ENCODE measurements around the gene MAP9.
"Not testable (repeated sequence)": the region's sequence is repeated elsewhere in the genome, so short reads cannot be mapped to it uniquely, and the experiment has no call there.

Gene MAP9

DNA sequence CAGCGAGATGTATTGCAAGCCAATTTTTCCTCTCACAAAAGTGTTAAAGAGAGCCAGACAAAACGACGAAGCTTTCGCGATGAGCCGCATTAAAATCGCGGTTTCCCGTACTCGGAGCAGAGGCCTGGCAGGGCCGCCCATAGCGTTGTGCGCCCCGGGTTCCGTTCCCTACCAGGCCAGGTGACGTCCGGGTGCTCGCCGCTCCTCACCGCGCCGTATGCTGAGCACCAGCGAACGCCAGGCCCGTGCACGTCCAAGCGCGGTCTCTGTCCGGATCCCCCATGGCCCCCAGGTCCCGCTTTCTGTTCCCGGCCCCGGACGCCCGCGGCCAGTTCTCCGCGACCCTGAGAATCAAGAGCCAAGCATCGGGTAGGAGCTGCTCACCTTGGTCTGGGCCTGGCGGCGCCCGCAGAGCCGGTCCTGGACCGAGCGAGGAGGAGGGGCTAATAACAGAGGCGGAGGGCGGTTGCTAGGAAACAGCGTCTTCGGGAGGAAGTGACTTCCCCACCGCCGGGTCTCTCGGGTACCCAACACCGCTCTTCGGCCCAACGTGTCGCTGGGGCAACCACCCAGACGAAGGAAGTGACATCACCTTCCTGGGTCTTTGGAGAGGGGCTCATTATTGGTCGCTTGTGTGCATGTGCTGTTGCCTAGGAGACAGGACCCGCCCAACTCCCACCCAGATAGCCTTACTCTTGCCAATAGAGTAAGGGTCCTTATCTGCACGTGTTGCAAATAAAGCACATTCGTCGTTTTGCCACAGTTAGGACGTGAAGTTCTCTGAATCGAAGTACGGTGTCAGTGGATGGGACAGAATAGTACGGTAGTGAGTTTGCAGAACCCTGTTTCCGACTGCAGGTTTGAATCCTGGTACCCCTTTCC is at the start of gene MAP9:
TSS of gene MAP9 (minus strand) at position 579 of the 882 bp plus-strand sequence. CDS start 1,115 bp downstream, outside the sequence.
- peak; percentile 87 for DNase-seq (ENCODE audit: low spot score)

DNA sequence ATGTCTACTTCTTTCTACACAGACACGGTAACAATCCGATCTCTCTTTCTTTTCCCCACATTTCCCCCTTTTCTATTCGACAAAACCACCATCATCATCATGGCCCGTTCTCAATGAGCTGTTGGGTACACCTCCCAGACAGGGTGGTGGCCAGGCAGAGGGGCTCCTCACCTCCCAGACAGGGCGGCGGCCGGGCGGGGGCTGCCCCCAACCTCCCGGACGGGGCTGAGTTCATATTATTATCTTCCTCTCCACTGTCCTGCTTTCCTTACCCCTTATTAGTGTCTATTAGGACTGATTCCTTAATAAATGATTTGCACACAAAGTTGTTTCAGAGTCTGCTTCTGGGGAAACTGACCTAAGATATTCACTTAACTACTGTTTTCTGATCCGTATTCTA is 48.0 kb upstream of the MAP9 start:
- not testable (repeated sequence) for DNase-seq (ENCODE audit: low spot score)

DNA sequence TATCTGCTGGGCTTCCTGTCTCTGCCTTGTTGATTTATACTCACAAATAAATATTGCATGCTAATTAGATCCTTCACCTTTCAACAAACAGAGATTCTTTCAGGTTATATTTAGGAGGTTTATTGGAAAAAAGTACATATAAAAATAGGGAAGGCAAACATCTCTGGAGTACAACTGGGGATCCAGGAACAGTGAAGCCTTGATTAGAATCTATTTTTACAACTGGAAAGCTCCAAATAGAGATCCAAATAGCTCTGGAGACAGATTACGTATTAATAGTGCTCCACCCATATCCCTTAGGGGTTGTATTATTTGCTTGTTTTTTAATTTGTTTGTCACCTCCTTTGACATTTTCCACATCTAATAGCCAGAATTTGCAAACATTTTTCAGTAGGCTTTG is 46.9 kb upstream of the MAP9 start:
- DNase-seq (ENCODE audit: low spot score): no peak

DNA sequence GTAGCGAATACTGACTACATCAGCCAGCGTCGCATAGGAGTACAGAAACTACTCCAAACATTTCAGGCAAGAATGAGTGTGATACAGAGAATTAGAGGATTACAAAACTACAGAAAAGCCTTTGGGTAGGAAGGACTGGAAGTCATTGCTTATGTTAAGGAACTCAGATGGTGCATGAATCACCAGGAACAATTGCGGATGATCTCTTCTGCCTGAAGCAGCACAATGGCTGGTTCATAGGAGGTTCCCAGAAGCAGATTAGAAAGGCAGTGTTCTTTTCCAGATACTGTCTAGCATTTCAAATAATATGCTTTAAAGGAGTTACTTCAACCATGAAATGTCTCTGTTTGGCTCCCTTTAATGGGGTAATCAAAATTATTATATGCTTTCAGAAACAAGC is 42.5 kb upstream of the MAP9 start:
- peak; percentile 44 for DNase-seq (ENCODE audit: low spot score)

DNA sequence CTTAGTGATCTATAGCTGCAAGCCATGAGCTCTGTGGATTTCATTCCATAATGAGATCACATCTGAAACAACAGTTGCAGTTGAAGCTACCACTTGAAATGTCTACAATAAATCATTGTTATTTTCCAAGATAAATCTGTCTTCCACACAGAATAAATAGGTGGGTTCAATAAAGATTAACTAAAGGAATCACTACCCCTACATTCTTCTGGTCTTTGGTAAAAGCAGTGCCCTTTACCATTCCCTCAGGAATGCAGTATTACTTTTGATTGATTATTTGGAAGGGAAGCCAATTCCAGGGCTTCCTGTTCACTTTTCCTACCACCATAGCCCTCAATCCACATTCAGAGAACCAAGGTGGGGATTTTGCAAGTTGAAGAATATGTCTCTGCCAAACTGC is 38.9 kb upstream of the MAP9 start:
- DNase-seq (ENCODE audit: low spot score): no peak

DNA sequence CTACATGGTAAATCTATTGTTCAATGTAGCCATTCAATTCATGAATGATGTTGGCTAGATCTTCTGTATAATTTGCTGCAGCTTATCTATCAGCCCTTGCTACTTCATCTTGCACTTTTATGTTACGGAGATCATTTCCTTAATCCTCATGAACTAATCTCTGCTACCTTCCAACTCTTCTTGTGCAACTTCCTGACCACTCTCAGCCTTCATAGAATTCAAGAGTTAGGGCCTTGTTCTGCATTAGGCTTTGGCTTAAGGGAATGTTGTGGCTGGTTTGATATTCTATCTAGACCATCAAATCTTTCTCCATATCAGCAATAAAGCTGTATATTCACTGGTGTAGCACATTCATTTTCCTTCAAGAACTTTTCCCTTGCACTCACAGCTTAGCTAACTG is 36.7 kb upstream of the MAP9 start:
- DNase-seq (ENCODE audit: low spot score): no peak

DNA sequence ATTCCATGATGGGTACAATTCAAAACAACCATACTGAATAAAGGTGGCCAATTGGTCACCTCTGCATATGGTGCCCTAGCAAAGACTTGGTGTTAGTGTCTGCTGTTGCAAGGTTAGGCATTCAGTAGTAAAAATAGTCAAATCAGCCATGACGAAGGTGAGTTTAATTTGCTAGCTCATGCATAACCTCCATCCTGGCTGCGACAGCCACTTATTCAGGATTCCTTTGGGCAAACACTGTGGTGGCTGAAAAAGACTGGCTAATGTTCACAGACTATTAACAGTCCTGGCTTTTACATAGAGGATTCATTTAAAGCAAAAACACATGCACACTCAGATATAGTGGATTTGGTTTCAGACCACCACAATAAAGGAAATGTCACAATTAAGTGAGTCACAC is 34.8 kb upstream of the MAP9 start:
- no peak for DNase-seq (ENCODE audit: low spot score)

DNA sequence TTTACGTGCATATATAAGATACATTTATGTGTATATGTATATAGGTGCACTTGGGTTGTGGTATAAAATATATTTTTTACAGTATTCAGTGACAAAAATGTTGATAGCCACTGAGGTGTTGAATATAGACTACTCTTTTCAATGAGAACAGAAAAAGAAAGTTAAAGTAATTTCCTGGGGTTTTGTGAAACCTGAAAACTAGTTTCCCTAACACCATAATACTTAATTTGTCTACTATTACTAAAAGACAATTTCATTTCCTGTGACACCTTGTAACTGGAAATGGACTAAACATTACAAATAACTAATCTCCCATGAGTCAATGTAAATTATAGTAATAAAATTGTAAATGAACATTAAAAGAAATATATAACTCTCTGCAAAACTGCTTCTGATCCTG is 32.0 kb upstream of the MAP9 start:
- no peak for DNase-seq (ENCODE audit: low spot score)

DNA sequence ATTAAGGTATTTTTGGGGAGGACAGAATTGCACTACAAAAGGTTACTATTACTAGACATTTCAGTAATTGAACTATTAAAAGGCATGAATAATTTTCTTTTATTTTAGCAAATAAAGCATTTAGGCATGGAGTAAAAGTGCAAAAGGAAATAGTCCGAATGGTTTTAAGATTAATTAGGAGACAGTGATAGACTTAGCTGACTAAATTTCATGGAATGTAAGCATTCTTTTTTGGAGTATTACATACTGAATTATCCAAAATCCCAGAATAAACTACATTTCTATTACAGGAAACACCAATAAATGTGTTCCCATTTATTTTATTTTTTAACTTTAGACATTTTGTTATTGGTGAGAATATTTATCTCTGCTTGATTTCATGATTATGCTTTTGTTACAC is 30.7 kb upstream of the MAP9 start:
- DNase-seq (ENCODE audit: low spot score): no peak

DNA sequence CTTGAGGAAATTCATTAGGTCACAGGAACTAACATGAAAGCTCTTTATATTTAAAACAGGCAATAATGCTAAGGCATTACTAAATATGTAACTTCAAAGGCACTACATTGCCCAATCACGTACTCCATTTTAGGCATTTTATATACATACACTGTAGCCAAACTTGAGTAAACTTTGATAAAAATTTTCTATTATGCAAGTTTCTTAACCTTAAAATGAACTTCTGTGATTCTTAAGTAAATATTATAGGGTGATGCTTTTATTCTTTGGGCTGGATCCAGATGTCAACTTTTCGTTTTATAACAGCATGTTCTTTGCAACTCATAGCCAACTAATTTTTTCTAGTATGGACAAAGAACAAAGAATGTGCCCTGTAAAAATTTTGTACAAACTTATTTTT is 28.3 kb upstream of the MAP9 start:
- no peak for DNase-seq (ENCODE audit: low spot score)

DNA sequence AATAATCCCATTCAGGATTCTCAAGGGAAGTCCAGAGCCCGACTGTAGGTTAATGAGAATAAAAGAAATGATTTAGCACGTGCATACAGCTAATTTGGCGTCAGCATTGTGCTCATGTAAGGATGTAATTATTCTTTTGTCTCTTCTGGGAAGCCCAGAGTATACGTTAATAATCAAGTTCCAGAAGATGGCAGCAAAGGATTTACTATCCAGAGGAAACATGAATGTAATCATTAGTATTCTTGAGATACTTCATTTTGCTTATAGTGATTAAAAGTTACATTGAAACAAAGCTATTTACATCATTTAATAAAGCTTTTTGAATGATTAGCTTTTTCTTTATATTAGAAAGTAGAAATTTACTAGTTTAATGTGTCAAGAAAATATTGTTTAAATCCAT is 27.1 kb upstream of the MAP9 start:
- DNase-seq (ENCODE audit: low spot score): peak; percentile 25

DNA sequence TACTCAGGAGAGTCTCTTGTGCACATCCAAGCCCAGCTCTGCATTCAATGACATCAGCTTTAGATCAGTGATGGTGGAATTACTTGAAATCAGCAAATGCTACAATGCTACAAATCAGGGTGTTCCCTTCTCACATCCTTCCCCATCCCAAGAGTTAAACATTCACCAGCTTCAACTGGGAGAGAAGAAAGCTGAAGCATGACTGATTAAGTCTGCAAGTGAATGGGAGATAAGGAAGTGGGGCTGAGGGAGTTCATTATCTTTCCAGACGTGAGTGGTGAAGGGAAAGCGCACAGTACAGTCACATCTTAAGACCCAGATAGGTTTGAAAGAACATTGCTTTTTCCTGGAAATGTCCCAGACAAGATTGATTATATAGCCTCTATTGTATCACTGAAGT is 26.2 kb upstream of the MAP9 start:
- DNase-seq (ENCODE audit: low spot score): no peak

DNA sequence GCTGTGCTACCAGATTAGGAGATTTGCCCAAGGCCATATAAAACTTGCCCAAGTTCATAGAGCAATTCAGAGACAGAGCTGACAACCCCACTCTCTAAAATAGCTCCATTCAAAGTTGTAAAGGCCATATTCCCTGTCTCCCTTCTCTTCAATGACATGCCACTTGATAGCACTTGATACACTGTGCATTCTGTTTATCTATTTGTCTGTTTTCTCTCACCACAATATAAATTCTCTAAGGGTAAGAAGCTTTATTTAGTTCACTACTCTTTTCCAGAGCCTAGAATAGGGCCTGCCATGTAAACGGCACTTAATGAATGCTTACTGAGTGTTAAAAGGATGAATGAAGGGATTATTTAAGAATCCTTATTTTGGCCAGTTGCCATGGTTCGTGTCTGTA is 24.1 kb upstream of the MAP9 start:
- no peak for DNase-seq (ENCODE audit: low spot score)

DNA sequence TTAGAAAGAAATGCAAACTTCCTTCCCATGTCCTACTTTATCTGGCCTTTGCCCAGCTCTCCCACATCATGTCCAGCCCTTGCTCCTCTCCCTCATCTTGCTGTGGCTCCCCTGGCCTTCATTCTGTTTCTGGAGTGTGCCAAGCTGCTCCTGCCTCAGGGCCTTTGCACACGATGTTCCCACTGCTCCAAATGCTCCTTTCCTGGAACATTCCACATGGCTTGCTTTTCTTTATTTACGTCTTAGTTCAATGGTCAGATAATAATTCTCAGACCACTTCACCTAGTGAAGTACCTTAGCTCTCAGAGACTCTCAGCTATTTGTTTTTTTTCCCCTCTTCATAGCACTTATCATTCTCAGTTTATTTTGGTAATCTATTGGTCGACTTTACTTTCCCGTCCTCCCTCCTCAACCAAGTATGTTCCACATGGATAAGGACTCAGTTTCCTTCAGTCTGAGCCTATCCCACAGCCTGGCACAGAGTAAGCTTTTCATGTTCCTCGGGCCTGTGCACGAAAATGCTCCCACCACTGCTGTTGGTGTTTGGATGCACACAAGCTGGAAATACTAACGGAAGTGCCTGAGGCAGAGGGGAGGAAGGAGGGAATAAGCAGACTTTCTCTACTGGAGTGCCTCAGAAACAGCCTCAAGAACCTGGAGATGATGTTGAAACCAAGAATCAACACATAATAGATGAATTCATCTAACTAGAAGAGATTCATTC is 23.4 kb upstream of the MAP9 start:
- no peak for DNase-seq (ENCODE audit: low spot score)

DNA sequence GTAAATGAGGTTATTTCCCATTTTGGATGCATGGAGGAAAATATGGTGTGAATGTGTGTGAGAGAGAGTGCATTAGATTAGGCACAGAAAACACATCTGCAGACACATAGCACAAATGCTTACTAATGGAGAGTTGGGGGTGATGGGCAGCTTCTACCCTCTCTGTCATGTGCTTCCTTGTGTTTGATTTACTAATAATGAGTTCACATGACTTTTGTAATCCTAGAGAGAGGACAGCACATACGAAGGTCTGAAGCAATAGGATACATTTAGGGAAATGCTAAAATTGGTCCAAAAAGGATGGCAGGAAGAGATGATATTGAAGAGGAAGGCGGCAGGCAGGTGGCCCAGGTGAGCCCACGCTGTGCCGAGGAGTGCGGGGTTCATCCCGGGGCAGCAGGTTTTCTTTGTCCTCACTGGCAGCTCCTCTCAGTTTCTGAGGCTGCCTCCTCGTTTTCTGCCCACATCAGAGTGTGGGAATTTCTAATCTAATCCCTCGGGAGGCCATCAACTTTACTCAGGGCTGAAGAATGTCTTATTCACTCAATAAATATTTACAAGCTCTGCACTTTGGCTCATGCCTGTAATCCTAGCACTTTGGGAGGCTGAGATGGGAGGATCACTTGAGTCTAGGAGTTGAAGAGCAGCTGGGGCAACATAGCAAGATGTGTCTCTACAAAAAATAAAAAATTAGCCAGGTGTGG is 15.9 kb upstream of the MAP9 start:
- peak; percentile 67 for DNase-seq (ENCODE audit: low spot score)

DNA sequence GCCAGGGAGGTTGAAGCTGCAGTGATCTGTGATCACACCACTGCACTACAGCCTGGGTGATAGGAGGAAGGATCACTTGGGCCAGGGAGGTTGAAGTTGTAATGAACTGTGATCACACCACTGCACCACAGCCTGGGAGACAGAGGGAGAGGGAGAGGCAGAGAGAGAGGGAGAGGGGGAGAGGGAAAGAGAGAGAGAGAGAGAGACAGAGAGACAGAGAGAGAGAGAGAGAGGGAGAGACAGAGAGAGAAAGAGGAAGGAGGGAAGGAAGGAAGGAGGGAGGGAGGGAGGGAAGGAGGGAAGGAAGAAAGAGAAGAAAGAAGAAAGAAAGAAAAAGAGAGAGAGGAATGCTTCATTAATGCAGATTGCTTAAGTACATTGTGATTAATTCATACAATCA is 15.2 kb upstream of the MAP9 start:
- DNase-seq (ENCODE audit: low spot score): no peak

DNA sequence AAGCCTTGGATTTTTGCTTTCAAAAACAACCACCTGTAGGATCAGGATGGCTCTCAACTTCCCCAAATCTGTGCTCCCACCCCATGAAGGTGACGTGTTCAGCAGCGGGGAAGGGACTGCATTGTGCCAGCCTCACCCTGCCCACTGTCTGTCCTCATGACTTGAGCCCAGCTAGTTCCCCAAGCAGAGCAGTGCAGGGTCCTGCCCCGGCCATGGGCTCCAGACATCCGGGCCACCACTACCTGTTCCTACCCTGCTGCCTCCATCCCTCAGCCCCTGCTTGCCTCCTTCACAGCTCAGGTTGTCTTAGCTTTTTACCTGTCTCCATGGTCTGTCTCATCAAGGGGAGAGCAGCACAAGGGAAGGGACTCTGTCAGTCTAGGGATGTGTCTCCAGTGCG is 11.4 kb upstream of the MAP9 start:
- DNase-seq (ENCODE audit: low spot score): no peak

DNA sequence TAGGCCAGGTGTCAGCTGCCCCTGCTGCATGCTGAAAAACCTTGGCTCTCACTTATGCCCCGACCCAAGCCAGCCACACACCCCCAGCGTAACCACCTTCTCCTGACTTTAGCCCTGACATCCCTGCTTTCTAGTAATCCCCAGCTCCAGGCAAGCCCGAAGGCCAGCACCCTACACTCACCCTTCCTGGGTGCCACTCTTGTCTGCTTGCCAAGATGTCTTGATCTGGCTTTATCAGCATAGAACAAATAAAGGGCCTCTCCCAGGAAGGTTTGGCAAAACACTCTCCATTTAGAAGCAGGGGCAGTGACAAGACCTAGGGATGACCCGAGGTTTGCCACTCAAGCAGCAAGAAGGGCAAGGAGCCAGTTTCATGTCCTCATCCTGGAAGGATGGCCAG is 6.8 kb upstream of the MAP9 start:
- DNase-seq (ENCODE audit: low spot score): no peak

DNA sequence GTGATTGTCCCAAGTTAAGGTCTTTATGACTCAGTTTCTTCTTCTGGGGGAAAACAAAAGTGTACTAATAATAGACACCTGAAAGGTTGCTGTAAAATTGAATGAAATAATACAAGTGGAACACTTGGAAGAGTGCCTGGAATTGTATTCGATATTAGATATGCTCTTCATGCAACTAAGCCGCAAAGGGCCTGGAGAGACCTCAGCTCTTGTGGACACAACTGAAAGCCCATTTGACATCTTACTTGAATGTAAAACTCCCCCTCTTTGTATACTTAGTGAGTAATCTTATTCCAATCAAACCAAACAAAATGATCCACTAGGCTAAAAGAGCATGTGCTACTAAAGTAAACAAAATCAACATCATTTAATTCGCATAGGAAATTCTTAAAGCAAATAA is 511 bp upstream of the MAP9 start:
- no peak for DNase-seq (ENCODE audit: low spot score)

DNA sequence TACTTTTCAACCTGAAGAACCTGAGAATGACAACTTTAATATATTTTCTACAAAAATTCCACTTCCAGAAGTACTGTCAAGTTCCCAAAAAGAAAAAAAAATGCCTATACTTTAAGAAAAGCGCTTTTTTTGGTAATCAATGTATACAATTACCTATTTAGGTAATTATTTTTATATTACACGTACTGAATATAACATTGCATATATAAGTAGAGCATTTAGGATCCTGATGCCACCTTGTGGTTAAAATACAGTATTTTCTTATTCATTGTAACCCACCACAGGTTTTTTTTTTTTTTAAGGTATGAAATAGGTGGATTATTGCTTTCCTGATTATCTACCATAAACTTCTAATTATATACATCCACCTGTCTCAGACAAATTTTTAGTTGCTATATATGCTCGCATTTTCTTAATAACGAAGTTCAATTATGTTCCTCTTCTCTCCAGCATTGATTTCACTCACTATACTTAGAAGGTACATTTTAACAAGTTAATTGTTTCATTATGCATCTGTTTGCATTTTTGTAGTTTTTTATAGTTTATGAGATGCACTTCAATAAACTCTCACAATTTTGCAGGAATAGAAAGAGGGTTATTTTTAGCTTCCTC is 5.2 kb downstream of the MAP9 start:
- DNase-seq (ENCODE audit: low spot score): no peak

DNA sequence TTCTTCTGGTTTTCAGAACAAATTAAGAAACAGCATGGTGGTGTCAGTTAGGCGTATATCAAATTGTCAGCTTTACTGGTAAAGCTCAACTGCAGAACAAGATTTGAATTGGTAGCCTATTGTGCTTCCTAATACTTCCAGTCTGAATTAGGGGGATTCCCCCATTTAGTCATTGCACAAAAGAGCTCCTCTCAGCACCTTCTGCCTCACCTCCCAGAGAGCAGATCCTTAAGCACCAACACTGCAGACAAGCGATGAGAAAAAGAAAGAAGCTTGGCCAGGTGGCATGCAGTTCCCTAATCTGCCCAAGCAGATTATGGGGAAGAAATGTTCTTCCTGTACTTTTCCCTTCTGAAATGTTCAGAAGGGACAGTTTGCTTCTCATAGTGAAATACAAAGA is 9.2 kb downstream of the MAP9 start:
- DNase-seq (ENCODE audit: low spot score): no peak

DNA sequence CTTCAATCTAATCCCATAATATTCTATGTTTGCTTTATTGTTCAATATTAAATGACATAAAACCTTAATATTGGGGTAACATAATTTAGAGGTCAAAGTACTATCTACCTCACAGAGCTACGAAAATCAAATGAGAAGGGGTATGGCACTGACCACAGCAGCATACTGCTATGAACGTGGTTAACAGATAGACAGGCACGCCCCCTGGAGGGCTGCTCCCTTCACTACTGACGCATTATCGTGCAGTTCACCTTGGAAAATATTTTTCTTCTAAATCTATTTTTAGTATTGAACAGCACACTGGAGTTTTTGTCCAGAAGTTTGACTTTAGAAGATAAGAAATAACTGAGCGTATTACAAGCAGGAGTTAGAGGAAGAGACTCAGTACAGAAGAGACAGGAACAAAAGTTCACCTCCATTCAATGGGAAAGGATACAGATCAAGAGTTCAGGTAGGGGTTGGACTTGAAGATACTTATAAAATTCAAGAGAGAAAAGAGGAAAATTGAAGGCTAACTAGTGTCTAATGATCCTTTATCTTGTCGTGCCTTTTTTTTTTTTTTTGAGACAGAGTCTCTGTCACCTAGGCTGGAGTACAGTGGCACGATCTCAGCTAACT is 22.7 kb downstream of the MAP9 start:
- DNase-seq (ENCODE audit: low spot score): peak; percentile 30
